Ascending aorta (tissue), 2 donors: ENCODE data around the gene CYP27C1. TPM values are rescaled to one million over a fixed set of nuclear protein-coding genes. Genes with fewer than 3 reads are reported as not detected.

Source experiments
- DNase-seq, 2 donors: peaks; one replicate each; pipeline ENCODE4 v3.0.0-alpha.2; 2019; ENCODE audit warnings: low spot score in 2 of 2
- H3K27ac ChIP-seq, 2 donors: fragments of 200-600 bp; sonication (generic); one replicate each; pipeline ENCODE4 v1.5.1; 2016 to 2017; ENCODE audit warnings: mild to moderate bottlenecking in 1 of 2
- H3K27me3 ChIP-seq: fragments of 200-600 bp; sonication (generic); one replicate; pipeline ENCODE4 v1.5.1; 2017
- H3K36me3 ChIP-seq, 2 donors: fragments of 200-600 bp; sonication (generic); one replicate each; pipeline ENCODE4 v1.5.1; 2016
- H3K4me1 ChIP-seq, 2 donors: fragments of 200-600 bp; sonication (generic); one replicate each; pipeline ENCODE4 v1.5.1; 2016 to 2017; ENCODE audit warnings: mild to moderate bottlenecking in 1 of 2
- H3K4me3 ChIP-seq, 2 donors: fragments of 200-600 bp; sonication (generic); one replicate each; pipeline ENCODE4 v1.5.1; 2016 to 2017; ENCODE audit warnings: mild to moderate bottlenecking in 1 of 2
- H3K9me3 ChIP-seq, 2 donors: fragments of 200-600 bp; sonication (generic); one replicate each; pipeline ENCODE4 v1.5.1; 2016
- intact Hi-C: fragments of 100-400 bp; cut with DNase I; formaldehyde crosslinking; loops from one replicate; pipeline ENCODE4 v1.15.1; 2023
- total RNA-seq: library from RNA; depleted of rRNA; stranded (reverse); fragments of >200 nt; gene quantifications from one replicate; pipeline ENCODE4 v1.1.0, GENCODE V29; 2016
- TF ChIP-seq, protein P1 (sequence below), 3 experiments: fragments of 200-600 bp in 2 of 3; fragments of 450-650 bp in 1 of 3; sonication (generic) in 2 of 3; IDR thresholded peaks; one replicate each; pipeline ENCODE4 v1.5.1; 2016 to 2019; ENCODE audit warnings: antibody characterized with exemption in 3 of 3, mild to moderate bottlenecking in 1 of 3, moderate library complexity in 1 of 3

CYP27C1 gene
- total RNA-seq, 1 donor from 2014 or later = not detected

GRCh38 chr2:127155947-127156346, 64.2 kb downstream of the CYP27C1 start:
- H3K4me3 ChIP-seq = no peak overlapping the region
- intact Hi-C loops = no loop called here
- H3K4me1 ChIP-seq = no peaks in the 10 kb centered on the region
- H3K36me3 ChIP-seq = no peaks in the 10 kb centered on the region
- H3K27me3 ChIP-seq = no peaks in the 10 kb centered on the region
- no peak for DNase-seq
- H3K9me3 ChIP-seq = no peaks in the 10 kb centered on the region
- TF ChIP-seq, protein P1, sequence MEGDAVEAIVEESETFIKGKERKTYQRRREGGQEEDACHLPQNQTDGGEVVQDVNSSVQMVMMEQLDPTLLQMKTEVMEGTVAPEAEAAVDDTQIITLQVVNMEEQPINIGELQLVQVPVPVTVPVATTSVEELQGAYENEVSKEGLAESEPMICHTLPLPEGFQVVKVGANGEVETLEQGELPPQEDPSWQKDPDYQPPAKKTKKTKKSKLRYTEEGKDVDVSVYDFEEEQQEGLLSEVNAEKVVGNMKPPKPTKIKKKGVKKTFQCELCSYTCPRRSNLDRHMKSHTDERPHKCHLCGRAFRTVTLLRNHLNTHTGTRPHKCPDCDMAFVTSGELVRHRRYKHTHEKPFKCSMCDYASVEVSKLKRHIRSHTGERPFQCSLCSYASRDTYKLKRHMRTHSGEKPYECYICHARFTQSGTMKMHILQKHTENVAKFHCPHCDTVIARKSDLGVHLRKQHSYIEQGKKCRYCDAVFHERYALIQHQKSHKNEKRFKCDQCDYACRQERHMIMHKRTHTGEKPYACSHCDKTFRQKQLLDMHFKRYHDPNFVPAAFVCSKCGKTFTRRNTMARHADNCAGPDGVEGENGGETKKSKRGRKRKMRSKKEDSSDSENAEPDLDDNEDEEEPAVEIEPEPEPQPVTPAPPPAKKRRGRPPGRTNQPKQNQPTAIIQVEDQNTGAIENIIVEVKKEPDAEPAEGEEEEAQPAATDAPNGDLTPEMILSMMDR (IDR thresholded peaks at IDR 0.05) = no peak
- no peak overlapping the region for H3K27ac ChIP-seq

- intact Hi-C loops = no loop called here
These were observed 65.0 kb downstream of the CYP27C1 start for GRCh38 chr2:127155028-127155581.

GRCh38 chr2:127154396-127154795, 65.7 kb downstream of the CYP27C1 start:
- H3K27me3 ChIP-seq = no peaks in the 10 kb centered on the region
- no peaks in the 10 kb centered on the region for H3K36me3 ChIP-seq
- intact Hi-C loops = no loop called here
- DNase-seq = no peak
- H3K4me1 ChIP-seq = no peaks in the 10 kb centered on the region
- no peak overlapping the region for H3K4me3 ChIP-seq
- H3K27ac ChIP-seq = no peak overlapping the region
- H3K9me3 ChIP-seq = no peaks in the 10 kb centered on the region
- TF ChIP-seq, protein P1 (IDR thresholded peaks at IDR 0.05) = no peak

More at GRCh38 chr2:127155028-127155581, 65.0 kb downstream of the CYP27C1 start:
- H3K4me3 ChIP-seq = no peak overlapping the region
- H3K27ac ChIP-seq = no peak overlapping the region
- no peaks in the 10 kb centered on the region for H3K36me3 ChIP-seq
- H3K27me3 ChIP-seq = no peaks in the 10 kb centered on the region
- TF ChIP-seq, protein P1 (IDR thresholded peaks at IDR 0.05) = no peak
- H3K4me1 ChIP-seq = no peaks in the 10 kb centered on the region
- no peaks in the 10 kb centered on the region for H3K9me3 ChIP-seq
- DNase-seq = no peak

DNA sequence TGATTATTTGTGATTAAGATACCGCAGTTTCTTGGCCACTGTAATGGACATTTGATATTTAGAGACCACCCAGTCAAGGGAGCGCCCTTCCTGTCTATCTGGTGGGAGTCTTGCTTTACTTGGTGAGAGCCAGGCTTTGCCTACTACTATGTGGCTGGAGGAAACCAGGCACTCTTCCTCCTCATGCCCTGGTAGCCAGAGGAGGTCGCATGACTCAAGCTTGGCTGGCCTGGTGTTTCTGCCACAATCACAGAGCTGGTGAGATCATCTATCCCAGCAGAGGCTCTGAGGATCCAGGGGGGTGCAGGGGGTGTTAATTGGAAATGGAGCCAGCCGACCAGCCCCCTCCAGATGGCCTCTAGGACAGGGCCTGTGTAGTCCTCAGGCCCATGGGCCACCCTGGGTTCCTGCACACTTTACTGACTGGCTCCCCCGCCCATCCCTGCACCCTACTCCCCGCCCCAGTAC, 66.4 kb downstream of the CYP27C1 start:
- no peaks in the 10 kb centered on the region for H3K36me3 ChIP-seq
- no peak overlapping the region for H3K4me3 ChIP-seq
- no peak overlapping the region for H3K27ac ChIP-seq
- DNase-seq = no peak
- H3K27me3 ChIP-seq = no peaks in the 10 kb centered on the region
- H3K4me1 ChIP-seq = no peaks in the 10 kb centered on the region
- TF ChIP-seq, protein P1 (IDR thresholded peaks at IDR 0.05) = no peak
- intact Hi-C loops = no loop called here
- no peaks in the 10 kb centered on the region for H3K9me3 ChIP-seq

DNA sequence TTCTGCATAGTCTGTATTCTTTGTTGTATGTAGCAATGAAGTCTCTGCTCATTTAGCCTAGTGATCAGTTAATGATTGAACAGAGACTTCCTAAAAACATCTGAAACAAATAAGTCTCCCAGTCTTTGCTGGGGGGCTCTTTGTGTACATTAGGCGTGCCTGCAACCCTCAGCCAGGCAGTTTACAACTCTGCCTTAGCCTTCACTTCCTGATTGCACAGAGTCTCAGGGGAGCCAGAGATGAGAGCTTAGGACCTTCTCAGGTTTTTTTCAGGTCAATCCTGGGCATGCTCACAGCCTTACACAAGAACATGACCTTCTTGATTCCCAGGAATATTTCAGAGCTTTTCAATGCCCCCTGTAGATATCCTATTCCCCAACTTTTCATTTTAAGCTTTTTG, 69.1 kb downstream of the CYP27C1 start:
- Histone ChIP-seq H3K36me3 (no peaks in the 10 kb centered on the region), H3K27ac (no peak overlapping the region), H3K9me3 (no peaks in the 10 kb centered on the region), H3K4me3 (no peak overlapping the region), H3K4me1 (no peaks in the 10 kb centered on the region), H3K27me3 (no peaks in the 10 kb centered on the region)
- no peak for DNase-seq
- TF ChIP-seq, protein P1 (IDR thresholded peaks at IDR 0.05) = no peak
- intact Hi-C loops = no loop called here

- TF ChIP-seq, protein P1 (IDR thresholded peaks at IDR 0.05) = no peak
- no peaks in the 10 kb centered on the region for H3K27me3 ChIP-seq
- no peak for DNase-seq
- H3K27ac ChIP-seq = no peak overlapping the region
- H3K9me3 ChIP-seq = no peaks in the 10 kb centered on the region
- H3K4me1 ChIP-seq = no peaks in the 10 kb centered on the region
- no peaks in the 10 kb centered on the region for H3K36me3 ChIP-seq
- intact Hi-C loops = no loop called here
- H3K4me3 ChIP-seq = no peak overlapping the region
These were observed 70.7 kb downstream of the CYP27C1 start for GRCh38 chr2:127149384-127149783.
